Measurements from ENCODE around the gene COP1.

COP1 gene

DNA sequence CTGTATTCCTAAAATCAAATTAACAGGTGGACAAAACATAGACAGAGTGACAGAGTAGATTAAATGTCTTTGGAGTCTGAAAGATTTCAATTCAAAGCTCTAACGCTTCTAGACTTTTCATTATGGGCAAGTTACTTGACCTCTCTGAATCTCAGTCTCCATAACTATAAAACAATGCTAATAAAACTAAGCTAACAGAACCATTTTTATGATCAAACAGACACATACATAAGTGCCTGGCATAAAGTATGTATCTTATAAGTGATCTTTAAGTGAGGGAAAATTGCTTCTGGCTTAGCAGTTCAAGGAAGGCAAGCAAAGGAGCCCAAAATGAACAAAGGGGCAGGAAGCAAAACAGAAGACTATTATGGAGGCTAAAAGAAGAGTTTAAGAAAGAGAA is 246.9 kb downstream of the COP1 start:
- DNase-seq (ENCODE audit: low spot score): no peak

DNA sequence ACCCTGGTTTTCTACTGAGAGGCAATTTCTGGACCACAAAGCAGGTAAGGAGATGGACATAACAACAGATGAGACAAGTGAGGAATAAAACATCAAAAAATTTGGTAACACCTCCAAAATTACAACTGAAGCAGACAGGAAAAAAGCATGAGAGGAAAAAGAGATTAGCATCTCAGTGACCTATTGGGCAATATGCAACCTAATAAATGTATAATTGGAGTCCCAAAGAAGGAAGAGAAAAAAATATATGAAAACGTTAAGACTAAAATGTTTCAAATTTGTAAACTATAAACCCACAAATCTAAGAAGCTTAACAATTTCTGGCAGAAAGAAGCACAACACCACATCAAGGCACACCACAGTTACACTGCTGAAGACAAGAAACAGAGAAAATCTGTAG is 255.5 kb downstream of the COP1 start:
- no peak for DNase-seq (ENCODE audit: low spot score)

DNA sequence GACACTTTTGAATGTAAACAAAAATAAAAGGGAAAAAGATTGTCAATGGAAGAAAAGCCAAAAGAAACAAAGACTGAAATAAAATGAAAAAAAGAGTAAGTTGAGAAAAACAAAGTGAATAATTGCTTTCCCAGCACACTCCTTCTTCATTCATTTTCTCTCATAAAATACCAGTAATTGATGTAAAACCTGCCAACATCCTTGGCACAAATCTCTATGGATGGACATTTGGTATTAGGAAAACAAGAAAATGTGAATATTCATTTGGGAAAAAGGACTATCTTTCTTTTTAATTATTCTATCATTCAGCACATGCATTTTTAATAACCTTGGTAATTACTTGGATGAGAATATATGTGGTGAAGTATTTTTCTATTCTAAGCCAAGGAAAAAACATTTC is 259.3 kb downstream of the COP1 start:
- DNase-seq (ENCODE audit: low spot score): no peak

DNA sequence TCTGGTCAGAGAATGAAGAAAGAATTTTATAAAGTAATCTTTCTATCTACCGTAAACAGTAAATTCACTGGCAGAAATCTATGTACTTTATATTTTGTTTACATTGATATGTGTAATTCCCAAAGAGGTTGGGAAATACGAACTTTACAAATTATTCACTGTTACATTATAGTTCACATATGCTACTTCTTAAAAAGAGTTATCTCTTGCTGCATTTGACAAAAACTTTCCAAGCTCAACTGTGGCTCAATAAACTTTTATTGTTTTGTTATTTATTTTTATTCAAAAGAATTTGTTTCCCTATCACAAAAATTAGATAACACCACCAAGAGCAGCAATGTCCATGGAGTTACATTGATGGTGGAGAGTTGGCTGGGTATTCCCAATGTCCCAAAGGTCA is 262.5 kb downstream of the COP1 start:
- no peak for DNase-seq (ENCODE audit: low spot score)

DNA sequence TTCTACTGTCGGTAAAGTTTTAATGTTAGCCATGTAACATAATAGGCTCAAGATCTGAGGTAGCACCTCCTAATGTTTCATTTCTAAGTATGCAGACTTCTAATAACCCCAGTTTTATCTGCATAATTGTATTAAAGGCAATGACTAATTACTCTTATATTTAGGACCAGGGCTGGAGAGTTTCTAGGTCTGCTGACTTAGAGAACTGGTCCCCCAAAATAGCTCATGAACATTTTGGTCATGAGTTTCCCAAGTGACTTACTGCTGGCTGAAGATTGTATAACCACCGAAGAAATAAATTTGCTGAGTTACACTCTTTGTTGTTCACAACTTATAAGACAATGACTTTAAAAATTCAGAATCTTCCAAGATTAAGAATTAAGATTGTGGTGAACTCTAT is 265.9 kb downstream of the COP1 start:
- no peak for DNase-seq (ENCODE audit: low spot score)

DNA sequence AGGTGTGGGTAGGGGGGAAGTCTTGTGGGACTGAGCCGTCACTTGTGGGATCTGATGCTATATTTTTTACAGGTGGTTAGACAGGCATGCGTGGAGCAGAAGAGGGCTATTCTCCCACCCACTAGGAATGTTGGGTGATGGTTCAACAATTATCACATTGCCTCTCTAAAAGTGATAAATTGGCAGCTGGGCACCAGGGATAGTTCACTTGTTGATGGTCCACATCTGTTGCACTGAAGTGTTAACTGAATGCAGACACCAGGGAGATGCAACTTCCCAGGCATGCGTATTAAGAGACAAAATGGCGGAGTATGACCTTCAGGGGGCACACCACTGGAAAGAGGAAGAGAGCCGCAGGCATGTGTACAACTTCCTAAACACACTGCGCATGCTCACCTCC is 270.4 kb downstream of the COP1 start:
- DNase-seq (ENCODE audit: low spot score): no peak

DNA sequence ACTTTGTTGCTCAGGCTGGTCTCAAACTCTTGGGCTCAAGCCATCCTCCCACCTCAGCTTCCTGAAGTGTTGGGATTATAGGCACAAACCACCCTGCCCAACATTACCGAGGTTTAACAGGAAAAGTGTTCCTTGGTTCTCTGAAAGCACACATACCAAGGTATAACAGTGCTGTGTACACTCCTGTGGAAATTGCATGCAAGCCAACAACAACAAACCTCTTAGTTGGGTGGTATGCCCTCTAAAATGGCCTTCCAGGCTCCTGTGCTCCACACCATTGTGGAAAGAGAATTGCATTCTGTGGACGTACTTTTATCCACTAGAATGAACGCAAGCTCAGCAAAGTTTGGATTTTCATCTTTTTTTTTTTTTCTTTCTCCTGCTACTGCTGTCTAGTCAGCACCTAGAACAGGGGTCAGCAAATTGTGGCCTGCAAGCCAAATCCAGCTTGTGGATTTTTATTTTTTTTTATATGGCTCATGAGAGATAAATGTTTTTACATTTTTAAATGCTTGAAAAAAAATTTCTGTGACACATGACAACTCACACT is 271.4 kb downstream of the COP1 start:
- no peak for DNase-seq (ENCODE audit: low spot score)

DNA sequence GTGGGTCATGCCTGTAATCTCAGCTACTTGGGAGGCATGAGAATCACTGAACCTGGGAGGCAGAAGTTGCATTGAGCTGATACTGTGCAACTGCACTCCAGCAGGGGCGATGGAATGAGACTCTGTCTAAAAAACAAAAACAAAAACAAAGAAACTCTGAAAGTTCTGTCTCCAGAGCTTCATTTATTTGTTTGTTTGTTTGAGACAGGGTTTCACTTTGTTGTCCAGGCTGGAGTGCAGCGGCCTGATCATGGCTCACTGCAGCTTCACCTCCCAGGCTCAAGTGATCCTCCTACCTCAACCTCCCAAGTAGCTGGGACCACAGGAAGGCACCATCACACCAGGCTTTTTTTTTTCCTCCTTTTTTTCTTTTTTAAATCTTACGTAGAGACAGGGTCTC is 271.9 kb downstream of the COP1 start:
- no peak for DNase-seq (ENCODE audit: low spot score)

DNA sequence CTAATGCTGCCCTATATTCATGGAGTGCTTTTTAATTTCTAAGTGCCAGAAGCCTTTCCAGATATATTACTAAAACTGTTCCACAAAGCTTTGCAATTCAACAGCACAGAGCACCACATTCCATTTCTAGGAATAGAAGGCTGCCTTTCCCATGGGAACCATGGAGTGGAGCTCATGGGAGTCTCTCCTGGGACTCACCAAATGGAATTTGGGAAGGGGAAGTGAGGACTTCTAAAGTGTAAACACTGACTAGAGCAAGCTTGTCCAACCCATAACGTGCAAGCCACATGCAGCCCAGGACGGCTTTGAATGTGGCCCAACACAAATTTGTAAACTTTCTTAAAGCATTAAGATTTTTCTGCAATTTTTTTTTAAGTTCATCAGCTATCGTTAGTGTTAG is 273.3 kb downstream of the COP1 start:
- DNase-seq (ENCODE audit: low spot score): peak; percentile 65

DNA sequence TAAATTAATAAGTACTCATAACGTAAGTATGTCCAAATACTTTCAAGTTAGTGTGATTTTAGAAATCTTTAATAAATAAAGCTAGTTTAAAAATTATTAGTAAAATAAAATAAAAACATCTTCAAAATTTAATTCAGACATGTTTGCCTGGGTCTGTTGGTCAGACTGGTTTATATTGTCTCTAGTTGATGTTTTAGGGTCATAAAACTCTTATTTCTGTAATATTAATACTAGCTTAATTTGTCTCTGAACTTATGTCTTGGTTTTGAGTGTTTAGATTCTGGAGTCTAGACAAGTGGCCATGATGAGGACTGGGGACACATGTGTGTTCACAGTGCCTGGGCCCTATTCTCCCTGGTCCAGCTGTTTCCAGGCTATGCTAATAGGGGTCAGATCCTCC is 279.1 kb downstream of the COP1 start:
- no peak for DNase-seq (ENCODE audit: low spot score)

DNA sequence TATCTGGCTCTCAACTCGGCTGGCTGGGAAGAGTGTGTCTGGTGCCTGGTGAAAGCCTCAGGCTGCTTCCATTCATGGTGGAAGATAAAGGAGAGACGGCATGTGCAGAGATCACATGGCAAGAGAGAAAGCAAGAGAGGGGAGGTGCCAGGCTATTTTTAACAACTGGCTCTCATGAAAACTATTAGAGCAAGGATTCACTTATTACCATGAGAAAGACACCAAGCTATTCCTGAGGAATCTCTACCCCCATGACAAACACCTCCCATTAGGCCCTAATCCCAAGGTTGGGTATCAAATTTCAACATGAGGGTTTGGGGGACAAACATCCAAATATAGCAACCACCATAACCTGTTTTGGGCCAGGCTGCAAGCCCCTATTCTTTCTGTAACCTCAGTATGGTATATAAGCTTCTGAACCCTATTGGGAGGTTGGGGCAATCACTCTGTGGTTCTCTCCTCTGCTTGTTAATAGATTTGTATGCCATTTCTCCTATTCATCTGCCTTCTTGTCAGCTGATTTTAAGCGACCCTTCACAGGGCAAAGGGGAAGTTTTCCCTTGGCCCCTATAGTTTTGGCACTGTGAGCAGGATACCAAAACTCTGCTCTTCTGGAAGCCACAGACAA is 284.7 kb downstream of the COP1 start:
- no peak for DNase-seq (ENCODE audit: low spot score)

DNA sequence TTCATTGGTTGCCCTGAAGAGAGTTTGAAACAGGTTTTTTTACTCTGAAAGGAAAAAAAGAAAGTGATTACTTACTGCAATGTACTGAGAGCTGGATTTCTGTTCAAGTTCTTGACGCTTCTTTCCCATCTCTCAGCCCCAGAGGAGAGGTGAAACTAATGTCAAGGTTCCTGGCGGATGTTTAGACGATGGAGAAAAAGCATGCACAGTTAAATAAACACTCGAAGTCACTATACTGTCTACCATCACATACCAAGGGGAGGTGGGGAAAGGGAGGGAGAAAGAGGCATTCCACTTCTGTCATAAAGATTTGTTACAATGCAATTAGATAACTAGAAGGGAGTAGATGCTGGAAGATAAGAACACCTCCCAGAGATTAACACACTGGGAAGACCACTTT is 286.7 kb downstream of the COP1 start:
- no peak for DNase-seq (ENCODE audit: low spot score)

DNA sequence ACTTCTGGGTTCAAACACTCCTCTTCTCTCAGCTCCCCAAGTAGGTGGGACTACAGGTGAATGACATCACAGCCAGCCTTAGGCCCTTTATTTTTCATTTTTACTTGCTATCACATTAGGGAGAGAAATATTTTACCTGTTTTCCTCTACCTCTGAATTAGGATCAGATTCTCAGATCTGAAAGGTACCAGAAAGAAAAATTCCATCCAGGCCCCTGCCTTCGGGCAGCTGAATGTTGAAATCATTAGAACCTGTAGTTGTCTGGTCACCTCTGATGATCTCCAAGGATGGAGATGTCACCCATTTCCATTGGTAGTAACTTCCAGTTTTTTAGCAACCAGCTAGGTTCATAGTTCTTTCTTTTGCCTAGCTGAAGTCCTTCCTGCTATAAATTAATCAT is 288.1 kb downstream of the COP1 start:
- DNase-seq (ENCODE audit: low spot score): no peak

DNA sequence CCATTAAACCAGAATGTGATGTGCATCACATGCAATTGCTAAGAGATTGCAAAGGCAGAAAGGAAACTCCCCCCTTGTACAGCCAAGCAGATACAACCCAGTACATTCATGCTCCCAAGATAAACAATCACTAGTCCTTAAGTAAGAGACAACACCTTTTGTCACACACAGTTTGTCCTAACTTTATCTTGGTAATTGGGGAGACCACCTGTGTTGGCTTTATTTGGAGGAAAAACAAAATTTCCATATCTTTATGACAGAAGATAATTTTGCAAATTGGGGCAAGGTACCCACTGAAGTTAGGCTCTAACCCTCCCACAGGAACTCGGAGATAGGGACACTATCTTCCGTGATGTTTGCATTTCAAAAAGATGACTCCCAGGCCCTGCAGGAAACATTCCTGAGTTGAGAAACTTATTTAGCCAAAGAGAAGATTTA is 288.7 kb downstream of the COP1 start:
- DNase-seq (ENCODE audit: low spot score): no peak

DNA sequence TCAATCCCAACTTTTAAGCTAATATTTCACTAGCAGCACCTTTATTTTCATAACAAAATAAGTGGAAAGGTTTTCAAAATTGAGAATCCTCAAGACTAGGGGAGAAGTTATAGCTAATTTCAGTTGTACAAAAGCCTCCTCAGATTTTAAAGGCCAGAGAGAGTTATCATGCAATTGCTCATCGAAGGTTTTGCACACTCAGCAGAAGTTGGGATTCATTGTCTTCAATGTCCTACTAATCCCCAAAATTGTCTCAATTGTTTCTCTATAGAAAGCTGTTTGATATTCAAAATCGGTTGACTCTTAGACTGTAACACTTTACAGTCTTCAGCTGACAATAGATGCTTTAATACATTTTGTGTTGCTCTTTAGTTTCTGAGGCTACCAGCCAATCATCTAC is 293.0 kb downstream of the COP1 start:
- DNase-seq (ENCODE audit: low spot score): no peak

DNA sequence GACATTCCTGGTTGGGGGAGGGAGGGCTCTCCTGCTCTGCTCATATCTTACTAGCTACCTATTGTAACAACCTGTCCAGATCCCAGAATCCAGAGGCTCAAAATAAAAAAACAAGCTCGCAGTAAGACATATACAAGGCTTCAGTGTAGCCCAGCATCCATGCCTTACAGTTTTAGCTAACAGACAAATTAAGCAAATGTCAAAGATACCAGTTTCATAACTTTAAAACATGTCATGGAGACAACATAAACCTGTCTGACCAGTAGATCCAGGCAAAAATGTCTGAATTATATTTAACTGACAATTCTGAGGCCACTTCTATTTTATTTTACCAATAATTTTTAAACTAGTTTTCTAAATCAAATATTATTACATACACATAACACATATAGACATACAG is 295.9 kb downstream of the COP1 start:
- no peak for DNase-seq (ENCODE audit: low spot score)

DNA sequence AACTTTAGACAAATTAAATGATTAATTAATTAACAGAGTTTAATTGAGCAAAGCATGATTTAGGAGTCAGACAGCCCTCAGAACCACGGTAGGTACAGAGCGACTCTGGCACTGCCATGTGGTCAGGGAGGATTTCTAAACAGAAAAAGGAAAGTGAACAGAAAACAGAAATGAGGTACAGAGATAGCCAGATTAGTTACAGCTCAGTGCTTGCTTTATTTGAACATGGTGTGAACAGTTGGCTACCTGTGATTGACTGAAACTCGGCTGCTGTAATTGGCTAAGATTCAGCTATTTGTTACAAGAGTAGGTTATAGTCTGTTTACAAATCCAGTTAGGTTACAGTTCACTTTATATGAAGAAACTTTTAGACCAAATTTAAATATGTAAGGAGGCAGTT is 300.7 kb downstream of the COP1 start:
- no peak for DNase-seq (ENCODE audit: low spot score)

DNA sequence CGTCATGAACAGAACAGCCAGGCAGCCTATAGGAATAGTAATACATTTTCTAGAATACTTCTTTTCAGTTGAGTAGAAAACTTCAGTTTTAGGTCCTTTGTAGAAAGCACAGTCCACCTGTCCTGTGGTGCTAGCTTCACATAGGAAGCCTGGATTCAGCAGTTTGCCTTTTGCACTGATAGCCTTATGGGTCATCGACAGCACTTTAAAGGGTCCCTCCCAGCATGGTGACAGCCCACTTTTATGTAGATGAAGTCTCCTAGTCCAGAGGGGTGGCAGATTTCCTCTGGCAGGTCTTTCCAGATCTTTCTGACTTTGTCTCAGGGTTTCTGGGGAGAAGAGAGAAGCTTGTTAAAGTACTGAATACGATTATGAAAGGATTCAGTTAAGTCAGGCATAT is 302.3 kb downstream of the COP1 start:
- no peak for DNase-seq (ENCODE audit: low spot score)

DNA sequence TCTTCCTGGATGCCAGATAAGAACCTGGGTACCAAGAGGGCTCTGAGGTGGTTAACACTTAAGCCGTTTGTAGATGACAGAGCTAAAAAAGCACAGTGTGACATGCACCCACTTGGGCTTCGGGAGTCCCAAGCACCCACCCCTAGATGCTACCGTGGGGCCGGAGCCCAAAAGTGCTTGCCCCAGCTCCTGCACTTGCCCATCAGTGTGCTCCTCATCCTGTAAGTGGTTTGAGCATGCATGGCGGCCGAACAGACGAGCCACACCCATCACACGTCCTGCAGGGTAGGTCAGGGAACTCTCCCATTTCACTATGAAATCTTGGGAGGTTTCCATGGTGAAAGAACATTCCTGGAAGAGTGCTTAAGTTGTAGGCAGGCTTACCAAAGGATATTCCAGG is 304.8 kb downstream of the COP1 start:
- no peak for DNase-seq (ENCODE audit: low spot score)

DNA sequence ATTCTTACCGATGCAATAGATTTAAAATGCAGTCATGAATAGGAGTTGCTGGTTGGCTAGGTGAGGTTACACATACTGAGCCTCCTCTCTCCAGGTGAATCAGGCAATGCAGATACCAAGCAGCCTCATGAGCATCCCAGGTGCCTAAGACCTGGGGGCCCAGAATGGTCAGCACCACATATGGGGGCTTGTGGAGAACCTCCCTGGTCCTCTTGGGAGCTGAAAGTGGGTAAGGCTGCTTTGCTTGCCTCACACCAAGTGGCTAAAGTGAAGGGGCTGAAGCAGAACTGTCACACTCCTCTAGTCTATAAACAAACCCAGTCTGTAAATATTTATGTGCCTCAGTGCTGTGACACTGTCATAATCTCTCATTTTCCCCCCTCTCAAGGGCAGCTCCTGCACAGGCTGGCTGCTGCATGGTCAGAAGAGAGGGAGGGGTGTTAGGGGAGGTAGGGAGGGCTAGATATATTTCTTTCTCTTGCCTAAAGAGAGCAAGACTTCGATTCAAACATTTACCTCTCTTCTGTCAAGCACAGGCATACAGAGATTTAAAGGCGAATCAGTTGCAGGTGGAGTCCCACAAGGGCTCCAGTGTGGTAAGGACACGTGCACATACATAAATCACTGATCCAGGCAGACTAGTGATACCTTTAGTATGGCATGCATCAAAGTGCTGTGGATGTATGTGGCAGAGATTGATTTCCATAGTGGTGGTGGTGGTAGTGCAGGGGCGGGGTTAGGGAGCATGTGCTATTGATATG is 305.8 kb downstream of the COP1 start:
- DNase-seq (ENCODE audit: low spot score): no peak

DNA sequence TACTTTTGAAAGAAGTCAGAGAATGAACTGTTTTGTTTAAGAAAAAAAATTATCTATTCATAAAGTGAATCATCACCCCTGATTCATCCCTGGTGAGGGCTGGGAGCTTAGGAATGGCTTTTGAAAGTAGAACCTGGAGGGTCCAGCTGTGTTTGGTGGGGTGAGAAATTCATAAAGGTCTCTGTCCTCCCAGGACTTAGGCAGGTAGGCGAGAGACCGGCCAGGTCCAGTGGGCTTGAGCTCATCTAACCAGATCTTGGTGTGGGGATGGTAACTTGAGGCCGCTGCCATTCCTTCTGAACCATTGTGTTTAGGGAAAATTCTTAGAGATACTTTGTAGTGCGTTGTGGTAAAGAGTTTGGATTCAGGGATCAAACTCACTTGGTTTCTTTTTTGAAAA is 306.9 kb downstream of the COP1 start:
- no peak for DNase-seq (ENCODE audit: low spot score)

DNA sequence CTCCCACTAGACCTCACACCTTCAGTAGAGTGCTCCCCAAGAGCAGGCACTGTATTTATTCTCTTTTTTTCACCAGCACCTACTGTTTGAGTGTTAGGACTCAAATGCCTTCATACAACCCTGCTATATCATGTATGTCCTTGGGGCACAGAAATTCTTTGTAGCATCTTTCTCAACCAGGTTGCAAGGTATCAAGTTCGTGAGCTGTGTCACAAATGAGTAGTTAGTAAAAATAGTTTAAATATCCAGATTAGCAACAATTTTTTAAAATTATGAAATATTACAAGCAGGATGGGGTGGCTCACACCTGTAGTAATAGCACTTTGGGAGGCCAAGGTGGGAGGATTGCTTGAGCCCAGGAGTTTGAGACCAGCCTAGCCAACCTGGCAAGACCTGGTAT is 311.1 kb downstream of the COP1 start:
- no peak for DNase-seq (ENCODE audit: low spot score)
